Ecto neural progenitor cell (in vitro differentiated cells): Measurements from ENCODE around the gene CTAGE4.
"Not testable (repeated sequence)": the region's sequence is repeated elsewhere in the genome, so short reads cannot be mapped to it uniquely, and the experiment has no call there.

ENCODE experiments used
- DNase-seq: peaks from one replicate; pipeline ENCODE4 v3.0.0-alpha.2; 2018; ENCODE audit warnings: low spot score

CTAGE4 gene, protein sequence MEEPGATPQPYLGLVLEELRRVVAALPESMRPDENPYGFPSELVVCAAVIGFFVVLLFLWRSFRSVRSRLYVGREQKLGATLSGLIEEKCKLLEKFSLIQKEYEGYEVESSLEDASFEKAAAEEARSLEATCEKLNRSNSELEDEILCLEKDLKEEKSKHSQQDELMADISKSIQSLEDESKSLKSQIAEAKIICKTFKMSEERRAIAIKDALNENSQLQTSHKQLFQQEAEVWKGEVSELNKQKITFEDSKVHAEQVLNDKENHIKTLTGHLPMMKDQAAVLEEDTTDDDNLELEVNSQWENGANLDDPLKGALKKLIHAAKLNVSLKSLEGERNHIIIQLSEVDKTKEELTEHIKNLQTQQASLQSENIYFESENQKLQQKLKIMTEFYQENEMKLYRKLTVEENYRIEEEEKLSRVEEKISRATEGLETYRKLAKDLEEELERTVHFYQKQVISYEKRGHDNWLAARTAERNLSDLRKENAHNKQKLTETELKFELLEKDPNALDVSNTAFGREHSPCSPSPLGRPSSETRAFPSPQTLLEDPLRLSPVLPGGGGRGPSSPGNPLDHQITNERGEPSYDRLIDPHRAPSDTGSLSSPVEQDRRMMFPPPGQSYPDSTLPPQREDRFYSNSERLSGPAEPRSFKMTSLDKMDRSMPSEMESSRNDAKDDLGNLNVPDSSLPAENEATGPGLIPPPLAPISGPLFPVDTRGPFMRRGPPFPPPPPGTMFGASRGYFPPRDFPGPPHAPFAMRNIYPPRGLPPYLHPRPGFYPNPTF

DNA sequence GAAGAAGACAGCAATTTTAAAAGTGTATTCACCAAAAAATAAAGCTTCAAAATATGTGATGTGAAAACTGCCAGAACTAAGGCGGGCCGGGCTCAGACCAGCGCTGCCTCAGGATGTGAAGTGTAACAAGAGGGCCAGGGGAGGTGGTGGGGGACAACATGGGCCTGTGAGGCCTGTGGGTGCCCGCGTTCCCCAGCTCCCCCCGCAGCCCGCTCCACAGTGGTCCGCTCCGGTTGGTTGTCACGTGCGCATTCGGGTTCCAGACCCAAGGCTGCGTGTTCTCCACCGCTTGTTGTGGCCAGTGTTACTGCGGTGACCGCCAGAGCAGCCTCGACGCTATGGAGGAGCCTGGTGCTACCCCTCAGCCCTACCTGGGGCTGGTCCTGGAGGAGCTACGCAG lies at the start of gene CTAGE4:
Gene CTAGE4 (plus strand): TSS at position 301 of the 400 bp plus-strand sequence. CDS start 38 bp downstream, at position 339.
- DNase-seq = not testable (repeated sequence)

DNA sequence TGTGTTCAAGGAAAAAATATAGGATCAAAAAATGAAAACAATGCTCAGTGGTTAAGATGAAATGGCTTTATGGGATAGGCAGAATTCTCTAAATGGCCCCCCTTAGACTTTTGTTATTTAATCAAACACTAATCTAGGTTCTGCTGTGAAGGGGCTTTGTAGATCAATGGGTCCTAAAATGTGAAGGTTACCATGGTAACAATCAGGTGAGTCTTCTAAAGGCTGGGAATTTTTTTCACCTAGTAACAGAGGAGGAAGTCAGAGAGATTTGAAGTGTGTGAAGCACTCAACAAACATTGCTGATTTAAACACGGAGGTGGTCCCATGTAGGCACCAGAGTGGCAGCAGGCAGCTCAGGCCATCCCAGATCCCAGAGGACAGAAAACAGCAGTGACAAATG lies 49.1 kb upstream of the CTAGE4 start:
- DNase-seq = no peak

DNA sequence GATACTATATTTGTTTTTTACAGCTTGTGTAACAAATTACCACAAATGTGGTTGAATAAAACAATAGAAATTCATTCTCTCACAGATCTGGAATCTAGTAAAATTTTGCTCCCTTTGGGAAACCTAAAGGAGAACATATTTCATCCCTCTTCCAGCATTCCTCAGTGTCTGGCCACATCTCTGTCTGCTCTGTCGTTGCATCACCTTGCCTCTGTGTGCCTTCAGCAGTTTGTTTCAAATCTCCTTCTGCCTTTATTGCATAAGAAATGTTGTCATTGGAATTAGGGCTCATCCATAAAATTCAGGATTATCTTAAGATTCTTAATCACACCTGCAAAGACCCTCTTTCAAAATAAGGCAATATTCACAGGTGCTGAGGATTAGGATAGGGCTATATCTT lies 45.8 kb upstream of the CTAGE4 start:
- DNase-seq = no peak

DNA sequence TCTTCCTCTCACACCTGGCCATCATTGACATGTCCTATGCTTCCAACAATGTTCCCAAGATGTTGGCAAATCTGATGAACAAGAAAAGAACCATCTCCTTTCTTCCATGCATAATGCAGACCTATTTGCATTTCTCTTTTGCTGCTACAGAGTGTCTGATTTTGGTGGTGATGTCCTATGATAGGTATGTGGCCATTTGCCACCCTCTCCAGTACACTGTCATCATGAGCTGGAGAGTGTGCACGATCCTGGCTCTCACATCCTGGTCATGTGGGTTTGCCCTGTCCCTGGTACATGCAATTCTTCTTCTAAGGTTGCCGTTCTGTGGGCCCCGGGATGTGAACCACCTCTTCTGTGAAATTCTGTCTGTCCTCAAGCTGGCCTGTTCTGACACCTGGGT lies 41.1 kb upstream of the CTAGE4 start:
- DNase-seq = no peak

DNA sequence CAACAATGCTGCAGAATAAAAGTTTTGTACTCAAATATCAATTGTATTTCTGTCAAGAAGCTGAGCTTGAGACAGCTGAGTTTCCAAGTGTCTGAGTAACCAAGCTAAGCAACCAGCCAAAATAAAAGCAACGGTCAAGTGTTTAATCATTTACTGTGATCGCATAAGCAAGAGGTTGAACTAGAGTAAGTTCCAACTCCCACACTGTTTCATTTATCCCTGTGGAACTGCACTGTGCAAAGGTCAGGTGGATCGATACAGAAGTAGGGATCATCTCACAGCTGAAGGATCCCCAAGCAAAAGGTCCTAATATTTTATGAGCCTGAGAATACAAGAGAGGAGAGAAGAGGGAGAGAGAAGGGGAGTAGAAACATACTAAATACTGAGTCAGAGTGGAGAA lies 38.8 kb upstream of the CTAGE4 start:
- DNase-seq = no peak

DNA sequence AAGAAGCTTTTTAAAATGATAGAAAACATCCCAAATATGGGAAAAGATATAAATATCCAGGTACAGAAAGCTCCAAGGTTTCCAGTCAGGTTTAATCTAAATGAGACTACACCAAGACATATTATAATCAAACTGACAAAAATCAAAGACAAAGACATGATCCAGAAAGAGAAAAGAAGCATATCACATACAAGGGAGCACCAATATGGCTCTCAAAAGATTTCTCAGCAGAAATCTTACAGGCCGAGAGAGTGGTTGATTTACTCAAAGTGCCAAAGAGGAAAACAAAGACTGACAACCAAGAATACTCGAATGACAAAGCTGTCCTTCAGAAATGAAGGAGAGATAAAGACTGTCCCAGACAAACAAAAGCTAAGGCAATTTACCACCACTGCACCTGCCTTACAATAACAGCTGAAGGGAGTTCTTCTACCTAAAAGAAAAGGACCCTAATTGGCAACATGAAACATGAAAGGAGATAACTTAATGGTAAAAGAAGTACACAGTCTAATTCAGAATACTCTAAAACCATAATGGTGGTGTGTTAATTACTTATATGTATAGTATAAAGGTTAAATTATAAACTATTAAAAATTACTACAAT lies 34.9 kb upstream of the CTAGE4 start:
- no peak for DNase-seq

DNA sequence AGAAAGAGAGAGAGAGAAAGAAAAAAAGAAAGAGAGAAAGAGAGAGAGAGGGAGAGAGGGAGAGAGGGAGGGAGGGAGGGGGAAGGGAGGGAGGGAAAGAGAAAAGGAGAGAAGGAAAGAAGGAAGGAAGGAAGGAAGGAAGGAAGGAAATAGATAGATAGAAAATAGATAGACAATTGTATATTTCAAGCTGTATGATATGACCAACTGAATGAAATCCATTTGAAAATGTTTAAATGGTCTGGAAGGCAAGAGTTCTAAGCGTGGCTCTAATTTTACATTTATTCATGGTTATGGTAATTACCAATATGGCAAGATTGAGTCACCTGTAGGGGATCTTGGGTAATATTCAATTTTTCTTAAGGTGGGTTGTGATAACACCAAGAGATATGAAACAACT lies 24.4 kb upstream of the CTAGE4 start:
- DNase-seq = no peak

DNA sequence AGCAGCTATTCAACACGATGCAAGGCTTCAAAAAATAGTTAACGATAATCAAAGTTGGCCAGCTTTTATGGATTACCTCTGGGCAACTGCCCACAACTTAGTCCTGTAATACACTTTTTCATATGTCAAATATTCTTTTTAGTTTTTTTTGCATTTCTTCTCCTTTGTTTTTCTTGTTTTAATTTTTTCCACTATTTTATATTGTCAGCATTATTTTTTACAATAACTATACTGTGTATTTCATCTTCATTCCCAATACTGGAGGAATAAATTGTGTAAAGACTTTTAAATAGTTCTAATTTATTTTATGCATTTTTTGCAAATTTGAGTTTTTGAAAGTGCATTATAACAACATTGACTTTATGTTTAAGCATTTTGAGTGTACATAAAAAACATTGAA lies 18.5 kb upstream of the CTAGE4 start:
- DNase-seq = no peak

DNA sequence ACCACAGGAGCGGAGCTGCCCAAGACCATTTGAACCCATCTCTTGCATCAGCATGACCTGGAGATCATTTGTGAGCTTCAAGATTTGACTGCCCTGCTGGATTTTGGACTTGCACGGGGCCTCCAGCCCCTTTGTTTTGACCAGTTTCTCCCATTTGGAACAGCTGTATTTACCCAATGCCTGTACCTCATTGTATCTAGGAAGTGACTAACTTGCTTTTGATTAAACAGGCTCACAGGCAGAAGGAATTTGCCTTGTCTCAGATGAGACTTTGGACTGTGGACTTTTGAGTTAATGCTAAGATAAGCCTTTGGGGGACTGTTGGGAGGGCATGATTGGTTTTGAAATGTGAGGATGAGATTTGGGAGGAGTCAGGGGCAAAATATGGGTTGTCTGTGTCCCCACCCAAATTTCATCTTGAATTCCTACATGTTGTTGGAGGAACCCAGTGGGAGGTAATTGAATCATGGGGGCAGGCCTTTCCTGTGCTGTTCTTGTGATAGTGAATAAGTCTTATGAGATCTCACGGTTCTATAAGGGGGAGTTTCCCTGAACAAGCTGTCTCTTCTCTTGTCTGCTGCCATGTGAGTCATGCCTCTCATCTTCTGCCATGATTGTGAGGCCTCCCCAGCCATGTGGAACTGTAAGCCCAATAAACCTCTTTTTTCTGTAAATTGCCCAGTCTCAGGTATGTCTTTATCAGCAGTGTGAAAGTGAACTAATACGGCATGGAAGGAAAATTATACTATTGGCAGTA lies 11.5 kb upstream of the CTAGE4 start:
- not testable (repeated sequence) for DNase-seq

DNA sequence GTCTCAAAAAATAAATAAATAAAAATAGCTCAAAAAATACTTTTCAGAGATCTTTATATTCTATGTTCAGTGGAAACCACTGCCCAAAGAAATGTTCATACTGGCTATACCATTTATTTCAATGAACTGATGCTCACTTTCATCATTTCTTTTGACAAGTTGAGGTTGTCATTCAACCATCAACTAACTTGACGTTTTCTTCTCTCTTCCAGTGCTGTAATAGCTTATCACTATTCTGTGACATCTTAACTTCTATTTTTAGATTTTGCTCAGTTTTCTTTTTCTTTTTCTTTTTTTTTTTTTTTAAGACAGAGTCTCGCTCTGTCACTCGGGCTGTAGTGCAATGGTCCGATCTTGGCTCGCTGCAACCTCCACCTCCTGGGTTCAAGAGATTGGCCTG lies 8.7 kb upstream of the CTAGE4 start:
- DNase-seq = no peak

DNA sequence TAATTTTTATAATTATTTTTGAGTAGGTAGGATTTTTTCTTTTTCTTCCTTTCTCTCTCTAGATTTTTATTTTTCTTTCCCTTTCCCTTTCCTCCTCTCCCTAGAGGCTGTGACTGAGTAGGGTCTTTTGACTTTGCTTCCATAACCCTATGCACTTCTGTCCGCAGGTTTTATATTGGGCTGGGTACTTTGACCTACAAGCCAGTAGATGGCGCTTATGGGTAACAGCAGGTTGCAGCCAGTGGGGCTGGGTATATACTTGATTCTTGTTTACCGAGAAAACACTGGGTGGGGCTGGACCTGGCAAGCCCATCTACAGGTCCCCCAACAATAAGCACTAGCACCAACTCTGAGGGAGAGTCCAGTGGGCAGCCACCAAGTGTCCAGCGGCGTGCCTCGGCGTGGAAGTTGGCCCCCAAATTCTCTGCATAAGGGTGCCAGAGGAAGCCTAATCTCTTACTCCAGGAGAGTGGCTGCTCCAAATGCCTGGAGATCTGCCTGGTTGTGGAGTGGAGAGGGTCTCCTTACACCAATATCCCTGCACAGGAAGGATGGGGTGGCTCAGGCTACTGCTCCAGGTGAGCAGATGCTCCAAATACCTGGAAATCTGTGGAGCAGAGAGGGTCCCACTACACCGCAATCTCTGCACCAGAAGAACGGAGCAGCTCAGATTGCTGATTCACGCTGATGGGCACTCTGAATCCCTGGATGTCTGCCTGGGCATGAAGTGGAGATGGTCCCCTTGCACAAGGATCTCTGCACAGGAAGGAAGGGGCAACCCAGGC lies 4.7 kb upstream of the CTAGE4 start:
- DNase-seq = not testable (repeated sequence)

DNA sequence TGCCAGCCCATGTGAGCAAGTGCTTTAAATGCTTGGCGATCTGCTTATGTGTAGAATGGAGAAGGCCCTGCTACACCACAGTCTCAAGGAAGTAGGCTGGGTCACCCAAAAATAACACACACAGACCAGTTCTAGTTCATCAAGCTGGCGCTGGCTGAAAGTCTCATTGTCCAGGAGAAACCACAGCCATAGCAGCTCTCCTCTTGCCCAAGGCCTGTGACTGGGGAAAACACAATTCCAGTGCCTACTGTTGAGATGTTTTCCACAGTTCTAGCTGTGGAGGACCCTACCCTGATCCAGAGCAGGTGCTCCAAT lies 4.1 kb upstream of the CTAGE4 start:
- DNase-seq = not testable (repeated sequence)

DNA sequence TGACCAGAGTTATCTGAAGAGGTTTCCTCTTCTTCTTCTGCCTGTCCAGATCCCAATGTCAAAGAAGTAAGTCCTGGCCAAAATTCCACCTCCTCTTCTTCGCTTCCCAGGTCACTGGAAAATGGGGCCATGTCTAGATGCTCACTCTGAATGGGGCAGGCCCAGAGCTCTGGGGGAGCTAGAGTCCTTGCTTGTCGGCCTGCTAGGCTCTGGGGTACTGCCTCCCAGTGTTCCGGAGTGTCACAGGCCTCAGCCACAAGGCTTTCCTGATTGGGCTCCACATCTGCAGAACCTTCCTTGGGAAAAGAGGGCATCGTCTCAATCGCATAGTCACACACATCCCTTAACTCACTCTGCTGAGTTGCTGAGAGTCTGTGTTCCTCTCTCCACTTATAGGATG lies 4.6 kb downstream of the CTAGE4 start:
- not testable (repeated sequence) for DNase-seq

DNA sequence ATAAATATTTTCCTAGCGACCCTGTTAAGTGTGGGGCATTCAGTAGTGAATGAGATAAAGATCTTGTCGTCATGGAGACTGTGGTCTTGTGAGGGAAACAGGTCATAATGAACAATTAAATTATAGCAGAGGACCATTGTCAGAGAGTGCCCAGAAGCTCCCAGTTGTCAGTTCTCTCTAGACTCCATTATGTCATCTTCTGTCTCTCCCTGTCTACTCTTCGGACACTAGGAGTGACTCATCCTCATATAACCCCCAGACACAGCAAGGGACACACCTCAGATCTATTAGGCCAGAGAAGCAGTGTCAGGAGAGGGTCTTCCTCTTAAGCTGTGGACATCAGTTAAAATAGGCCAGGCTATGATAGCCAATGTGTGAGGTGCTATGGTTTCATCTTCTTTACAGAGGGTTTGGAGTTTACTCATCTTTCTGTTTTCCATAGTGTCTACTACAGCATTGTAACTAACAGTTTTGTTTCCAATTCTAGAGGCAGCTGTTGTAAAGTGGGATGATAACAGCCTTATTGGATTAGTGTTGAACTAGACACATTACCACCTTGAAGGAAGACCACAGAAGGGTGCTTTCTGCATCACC lies 5.4 kb downstream of the CTAGE4 start:
- not testable (repeated sequence) for DNase-seq

DNA sequence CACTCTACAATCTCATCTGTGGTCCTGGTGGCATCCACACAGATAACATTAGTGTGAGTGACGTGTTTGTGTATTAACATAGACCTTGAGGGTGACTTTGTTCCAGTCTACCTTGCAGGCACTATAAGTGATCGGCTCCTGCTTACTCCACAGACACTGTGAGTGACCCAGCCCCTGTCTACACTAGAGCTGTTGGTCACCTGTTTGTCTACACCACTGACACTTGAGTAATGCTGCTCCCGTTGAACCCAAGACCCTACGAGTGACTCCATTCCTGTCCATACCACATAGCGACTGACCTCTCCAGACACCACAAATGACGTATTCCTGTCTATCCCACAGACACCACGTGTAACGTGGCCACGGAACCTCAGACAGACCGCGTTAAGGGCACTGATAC lies 10.5 kb downstream of the CTAGE4 start:
- DNase-seq = not testable (repeated sequence)

DNA sequence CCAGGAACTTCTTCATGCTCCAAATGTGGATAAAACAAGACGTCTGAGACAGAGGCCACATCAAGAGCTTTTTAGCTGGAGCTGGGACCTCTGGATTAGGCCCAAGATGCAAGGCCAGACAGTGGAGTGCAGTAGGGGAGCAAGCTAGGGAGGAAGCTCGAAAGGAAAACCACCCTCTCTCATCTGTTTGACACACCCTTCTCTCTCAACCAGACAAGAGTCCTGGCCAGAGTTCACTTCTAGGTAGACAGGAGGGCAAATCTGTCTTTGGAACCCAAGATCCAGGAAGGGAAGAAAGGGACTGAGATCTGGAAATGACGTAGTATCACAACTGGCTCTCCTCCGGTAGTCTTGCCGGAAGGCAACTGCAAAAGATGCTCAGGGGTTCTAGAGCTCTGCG lies 11.2 kb downstream of the CTAGE4 start:
- DNase-seq = not testable (repeated sequence)

DNA sequence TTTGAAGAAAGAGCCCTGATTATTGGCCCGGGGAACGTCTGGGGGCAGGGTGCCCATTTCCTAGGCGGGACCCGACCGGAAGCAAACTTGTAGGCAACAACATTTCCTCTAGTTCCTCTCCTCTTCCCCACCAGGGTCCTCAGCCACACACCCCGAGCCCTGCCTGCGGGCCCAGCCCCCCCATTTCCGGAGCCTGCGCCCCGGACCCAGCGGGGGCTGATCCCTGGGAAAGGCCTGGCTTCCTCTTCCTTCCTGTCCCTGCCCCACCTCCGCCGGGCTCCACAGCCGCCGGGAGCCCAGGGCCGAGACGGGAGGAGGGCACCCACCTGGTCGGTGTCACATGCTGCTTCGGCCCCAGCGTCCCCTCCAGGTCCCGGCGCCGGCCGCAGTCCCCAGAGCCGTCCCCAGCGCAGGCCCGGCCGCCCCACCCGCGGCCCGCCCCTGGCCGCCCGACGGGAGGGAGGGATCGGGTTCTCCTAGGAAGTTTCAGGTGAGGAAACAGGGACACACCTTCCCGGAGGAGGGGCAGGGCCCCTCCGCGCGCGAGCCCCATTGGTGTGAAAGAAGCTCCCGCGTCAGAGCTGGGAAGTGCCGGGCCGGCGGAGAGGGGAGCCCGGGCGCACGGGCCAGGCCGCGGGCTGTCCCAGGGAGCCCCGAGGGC lies 12.1 kb downstream of the CTAGE4 start, which contains the start of gene ARHGEF35:
Gene ARHGEF35 (minus strand): TSS at position 622 of the 661 bp plus-strand sequence. CDS start 7,450 bp downstream, outside the sequence.
- not testable (repeated sequence) for DNase-seq

DNA sequence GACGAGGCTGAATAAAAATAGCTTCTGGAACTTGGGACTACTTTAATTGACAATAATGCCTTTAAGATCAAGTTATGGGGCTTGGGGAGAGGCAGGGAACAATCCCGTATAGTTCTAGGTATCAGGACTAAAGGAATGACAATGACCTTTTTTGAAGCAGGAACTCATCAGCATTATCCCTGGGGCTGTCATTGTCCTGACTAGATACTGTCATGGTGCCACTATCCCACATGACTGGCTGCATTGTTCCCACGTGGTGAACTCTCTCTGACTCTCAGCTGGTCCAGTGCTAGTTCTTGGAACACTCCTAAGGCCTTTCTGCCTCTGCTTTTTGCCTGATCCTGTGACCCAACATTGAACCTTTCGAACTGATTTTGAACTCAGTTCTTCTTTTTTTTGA lies 15.7 kb downstream of the CTAGE4 start:
- DNase-seq = peak; percentile 5

DNA sequence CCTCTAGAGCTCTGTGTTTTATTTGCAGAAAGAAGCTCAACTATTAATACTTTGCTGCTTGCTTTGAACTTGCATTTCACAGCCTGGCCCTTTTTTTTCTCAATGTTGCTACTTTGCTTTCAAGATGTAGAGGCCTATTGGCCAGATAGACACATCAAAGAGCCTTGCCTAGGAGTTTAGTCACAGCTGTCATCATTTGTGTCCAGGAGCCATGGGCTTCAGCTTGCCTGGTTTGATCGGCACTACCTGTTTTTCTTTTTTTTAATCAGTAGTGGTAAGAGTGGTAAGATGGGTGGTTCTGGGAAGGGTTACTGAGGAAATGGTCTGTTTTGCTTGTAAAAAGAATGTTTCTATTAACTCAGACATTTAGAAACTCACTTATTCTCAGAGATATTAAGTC lies 18.7 kb downstream of the CTAGE4 start:
- not testable (repeated sequence) for DNase-seq

DNA sequence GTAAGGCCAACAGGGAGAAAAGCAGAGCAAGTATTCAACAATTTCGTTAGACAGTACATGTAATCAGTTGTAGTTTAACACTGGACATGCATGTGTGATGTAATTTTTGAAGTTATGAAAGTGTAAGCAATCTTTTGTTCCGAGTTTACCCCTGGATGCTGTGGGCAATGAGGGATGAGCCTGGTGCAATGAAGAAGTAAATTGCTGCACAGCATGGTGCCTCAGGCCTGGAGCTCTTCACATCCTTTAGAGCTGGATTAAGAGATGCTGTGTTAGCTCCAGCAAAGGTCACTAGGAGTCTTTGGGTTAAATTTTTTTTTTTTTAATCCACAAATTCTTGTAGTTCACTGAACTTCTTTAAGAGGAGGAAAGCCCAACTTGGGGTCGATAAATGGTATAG lies 19.8 kb downstream of the CTAGE4 start:
- not testable (repeated sequence) for DNase-seq
